ENCODE results near the gene NR0B2.
"Not testable (repeated sequence)": the region's sequence is repeated elsewhere in the genome, so short reads cannot be mapped to it uniquely, and the experiment has no call there.

Gene NR0B2

DNA sequence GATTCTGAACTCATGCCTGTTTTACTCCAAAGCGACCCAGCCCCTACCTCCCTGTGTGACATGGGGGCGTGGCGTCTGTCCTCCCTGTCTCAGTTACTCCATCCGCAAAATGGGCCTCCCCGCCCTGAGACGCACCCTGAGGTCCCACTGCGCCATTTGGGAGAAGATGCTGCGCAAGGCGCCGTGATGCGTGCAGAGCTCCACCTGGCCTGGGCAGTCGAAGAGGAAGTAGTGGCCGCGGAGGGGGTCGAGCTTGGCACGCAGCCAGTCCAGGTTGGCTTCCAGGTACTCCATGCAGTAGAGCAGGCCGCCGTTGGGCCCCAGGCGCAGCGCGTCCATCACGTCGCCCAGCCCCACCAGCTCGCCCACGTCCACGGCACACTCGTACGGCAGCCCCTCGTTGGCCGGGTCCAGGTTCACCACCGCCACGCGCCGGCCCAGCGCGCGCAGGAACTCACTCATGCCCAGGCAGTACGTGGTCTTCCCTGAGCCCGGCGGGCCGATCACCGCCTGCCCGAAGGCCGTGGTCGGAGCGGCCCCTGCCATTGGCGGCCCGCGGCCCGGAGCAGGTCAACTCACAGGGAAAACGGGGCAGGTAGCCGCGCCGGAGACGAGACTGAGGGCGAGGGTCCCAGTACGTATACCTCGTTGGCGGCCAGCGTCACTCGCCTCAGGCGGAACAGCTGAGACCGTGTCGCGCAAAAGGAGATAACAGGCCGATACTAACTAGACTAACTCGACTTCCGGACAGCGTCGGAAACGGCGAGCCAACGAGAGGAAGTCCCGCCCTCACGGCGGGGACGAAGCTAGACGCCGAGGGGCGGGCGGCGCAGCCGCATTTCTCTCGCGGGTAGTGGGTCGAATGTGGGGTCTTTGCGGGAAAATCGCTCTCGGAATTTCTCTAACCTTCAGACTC is 24.0 kb downstream of the NR0B2 start, which contains the start of gene GPN2:
GPN2 (minus strand) TSS at position 733 of the 916 bp plus-strand sequence; CDS start at position 546, 187 bp downstream.
- DNase-seq (ENCODE audit: low read depth, low spot score), result peak; percentile 90

DNA sequence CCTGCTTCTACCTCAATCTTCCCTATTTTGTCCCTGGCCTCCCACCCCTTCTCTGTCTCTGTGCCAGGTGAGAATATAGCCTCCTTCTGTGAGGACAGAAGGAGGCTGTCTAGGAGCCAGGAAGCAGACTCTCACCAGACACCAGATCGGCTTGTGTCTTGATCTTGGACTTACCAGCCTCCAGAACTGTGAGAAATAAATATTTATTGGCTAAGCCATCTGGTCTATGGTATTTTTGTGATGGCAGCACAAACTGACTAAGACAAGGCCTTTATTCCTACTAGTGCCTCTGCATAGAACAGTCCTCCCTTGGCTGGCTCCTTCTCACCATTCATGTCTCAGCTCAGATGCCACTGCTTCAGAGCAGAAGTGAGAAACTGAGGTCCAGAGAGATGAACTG is 25.5 kb downstream of the NR0B2 start:
- DNase-seq (ENCODE audit: low read depth, low spot score), result no peak

DNA sequence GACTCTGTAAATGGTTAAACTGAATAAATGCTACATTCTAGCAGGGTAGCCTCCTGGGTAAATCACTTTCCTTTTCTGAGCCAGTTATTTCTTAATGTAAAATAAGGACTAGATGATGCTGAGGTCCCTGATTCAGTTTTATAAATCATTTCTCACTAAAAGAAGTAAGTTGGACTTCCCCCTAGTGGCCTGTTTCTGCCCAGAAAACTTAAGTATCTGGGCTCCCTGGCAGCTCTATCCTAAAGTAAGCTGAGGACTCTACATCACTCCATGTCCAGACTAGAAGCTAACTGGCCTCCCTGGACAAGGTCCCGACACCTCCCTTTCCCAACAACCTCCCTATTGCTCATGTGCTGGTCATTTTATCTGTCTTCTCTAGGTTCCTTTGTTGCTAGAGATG is 26.6 kb downstream of the NR0B2 start:
- DNase-seq (ENCODE audit: low read depth, low spot score), result peak; percentile 52

DNA sequence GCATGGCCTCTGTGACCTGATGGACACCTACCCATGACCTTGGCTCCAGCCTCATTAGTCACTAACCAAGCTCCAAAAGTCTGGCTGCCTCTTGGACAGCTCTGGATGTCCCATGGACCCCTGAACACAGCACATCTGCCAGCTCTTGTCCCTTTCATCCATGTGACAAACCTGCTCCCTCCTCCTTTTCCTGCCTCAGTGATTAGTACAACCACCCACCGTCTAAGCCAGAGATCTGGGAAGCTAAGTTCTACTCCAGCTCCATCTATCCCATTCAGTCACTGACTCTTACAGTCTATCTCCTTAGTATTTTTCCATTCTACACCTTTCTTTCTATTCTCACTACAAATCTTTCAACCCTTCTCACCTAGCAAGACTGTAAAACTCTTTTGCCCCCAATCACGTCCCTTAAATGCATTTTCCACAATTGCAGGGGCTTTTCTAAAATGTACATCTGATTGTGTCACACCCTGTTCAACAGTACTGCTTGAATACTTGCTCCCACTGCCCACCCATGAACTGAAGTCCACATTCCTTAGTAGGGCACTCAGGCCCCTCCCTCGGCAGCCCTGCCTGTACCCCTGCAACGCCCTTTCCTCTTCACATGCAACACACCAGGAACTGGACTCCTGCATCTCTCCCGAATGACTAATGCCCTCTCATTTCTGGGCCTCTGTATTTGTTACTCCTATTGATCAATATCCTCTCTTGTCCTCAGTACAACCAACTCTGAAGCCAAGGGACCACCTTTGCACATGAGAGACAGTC is 30.9 kb downstream of the NR0B2 start:
- no peak for DNase-seq (ENCODE audit: low read depth, low spot score)

GRCh38 chr1:26881611-26882010 is 32.2 kb downstream of the NR0B2 start:
- DNase-seq (ENCODE audit: low read depth, low spot score), result not testable (repeated sequence)

GRCh38 chr1:26879793-26880192 is 34.0 kb downstream of the NR0B2 start:
- no peak for DNase-seq (ENCODE audit: low read depth, low spot score)

- no peak for DNase-seq (ENCODE audit: low read depth, low spot score)
Measured at GRCh38 chr1:26877326-26877725, 36.4 kb downstream of the NR0B2 start.

DNA sequence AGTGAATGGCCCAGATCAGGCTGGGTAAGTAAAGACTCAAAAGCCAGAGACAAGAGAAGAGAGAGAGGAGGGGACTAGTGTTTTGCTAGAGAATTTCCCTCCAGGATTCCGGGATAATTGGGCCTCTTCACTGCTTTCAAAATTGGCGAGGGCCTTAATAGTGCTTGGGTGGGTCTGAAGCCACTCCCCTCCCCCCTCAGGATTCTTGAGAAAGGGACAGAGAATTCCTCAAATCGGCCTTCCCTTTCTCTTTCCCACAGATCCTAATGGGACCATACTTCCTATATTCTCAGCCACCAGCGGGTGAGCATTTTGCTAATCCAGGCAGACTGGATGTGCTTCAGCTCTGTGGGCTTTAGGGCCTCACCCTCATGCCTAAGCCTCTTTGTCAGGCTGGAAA is 38.9 kb downstream of the NR0B2 start:
- DNase-seq (ENCODE audit: low read depth, low spot score), result no peak

DNA sequence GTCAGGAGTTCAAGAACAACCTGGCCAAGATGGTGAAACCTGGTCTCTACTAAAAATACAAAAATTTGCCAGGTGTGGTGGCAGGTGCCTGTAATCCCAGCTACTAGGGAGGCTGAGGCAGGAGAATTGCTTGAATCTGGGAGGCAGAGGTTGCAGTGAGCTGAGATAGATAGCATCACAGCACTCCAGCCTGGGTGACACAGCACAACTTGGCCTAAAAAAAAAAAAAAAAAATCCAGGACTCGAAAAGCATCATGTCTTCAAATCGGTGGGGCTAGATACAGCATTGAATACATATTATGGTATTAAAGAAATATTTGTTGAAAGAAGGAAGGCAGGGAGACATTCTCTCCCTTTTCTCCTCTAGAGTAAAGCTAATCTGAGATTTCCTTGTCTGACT is 40.7 kb downstream of the NR0B2 start:
- not testable (repeated sequence) for DNase-seq (ENCODE audit: low read depth, low spot score)

- peak; percentile 100 for DNase-seq (ENCODE audit: low read depth, low spot score)
Measured at GRCh38 chr1:26864610-26865480, 48.9 kb downstream of the NR0B2 start.

DNA sequence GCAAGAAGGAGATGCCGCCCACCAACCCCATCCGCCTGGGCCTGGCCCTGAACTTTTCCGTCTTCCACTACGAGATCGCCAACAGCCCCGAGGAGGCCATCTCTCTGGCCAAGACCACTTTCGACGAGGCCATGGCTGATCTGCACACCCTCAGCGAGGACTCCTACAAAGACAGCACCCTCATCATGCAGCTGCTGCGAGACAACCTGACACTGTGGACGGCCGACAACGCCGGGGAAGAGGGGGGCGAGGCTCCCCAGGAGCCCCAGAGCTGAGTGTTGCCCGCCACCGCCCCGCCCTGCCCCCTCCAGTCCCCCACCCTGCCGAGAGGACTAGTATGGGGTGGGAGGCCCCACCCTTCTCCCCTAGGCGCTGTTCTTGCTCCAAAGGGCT is 50.1 kb downstream of the NR0B2 start:
- no peak for DNase-seq (ENCODE audit: low read depth, low spot score)

DNA sequence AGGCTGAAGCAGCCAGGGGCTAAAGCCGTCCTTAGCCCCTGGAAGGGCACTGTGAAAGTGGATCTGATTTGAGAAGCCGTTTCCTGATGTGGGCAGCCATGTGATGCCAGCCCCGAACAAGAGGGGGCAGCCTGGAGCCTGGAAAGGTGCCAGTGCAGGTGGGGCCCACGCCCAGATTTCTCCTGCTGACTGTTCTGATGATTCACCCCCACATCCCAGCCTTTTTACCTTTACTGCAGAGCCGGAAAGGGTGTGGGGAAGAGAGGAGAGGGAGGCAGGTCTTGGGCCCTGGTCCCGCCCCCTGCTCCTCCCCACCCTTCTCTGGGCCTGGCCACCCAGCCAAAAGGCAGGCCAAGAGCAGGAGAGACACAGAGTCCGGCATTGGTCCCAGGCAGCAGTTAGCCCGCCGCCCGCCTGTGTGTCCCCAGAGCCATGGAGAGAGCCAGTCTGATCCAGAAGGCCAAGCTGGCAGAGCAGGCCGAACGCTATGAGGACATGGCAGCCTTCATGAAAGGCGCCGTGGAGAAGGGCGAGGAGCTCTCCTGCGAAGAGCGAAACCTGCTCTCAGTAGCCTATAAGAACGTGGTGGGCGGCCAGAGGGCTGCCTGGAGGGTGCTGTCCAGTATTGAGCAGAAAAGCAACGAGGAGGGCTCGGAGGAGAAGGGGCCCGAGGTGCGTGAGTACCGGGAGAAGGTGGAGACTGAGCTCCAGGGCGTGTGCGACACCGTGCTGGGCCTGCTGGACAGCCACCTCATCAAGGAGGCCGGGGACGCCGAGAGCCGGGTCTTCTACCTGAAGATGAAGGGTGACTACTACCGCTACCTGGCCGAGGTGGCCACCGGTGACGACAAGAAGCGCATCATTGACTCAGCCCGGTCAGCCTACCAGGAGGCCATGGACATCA is 50.7 kb downstream of the NR0B2 start, which contains the start of gene SFN:
SFN (plus strand) TSS at position 369 of the 904 bp plus-strand sequence; CDS start at position 433, 64 bp downstream.
- DNase-seq (ENCODE audit: low read depth, low spot score), result no peak

GRCh38 chr1:26861889-26862378 is 51.8 kb downstream of the NR0B2 start:
- DNase-seq (ENCODE audit: low read depth, low spot score), result peak; percentile 32

All from astrocyte of the hippocampus (primary cell).